ENCODE results near the gene SIX6. TPM values are rescaled to one million over a fixed set of nuclear protein-coding genes. Genes with fewer than 3 reads are reported as not detected.

Gene SIX6
- total RNA-seq, 5 donors from 2014 or later (not counting 1 experiment from before 2014, with no cell fraction given): not detected

DNA sequence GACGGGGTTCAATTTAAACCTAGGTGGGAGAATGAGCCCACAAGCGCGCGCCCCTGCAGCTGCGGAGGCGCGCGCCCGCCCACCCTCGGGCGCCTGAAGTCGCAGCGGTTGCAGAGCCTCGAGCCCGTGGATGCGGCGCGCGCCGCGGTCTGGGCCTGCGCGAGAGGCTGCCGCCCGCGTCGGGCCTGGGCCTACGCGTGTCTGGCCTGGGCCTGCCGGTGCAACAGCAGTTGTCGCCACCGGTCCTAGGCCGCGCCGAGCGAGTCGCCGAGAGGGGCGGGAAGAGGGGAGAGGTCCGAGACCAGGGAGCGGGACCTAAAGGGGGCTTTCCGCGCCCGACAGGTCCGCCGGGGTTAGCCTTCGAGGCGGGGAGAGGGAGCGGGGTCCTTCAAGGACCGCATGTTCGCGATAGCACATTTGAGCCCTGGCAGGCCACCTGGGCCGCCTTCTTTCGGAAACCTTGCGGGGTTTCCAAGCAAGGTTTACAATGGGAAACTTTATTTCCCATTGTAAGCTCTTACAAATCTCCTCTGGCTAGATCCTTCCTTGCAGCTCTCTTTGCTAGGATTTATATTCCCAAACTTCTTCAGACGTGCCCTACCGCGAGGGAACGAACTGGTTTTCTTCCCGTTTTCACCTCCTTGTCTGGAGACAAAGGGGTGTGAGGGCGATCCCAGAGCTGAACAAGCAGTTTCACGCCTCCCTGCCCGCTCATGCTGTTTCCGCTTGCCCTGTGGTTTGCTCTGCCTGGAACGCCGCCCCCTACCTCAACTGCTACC lies 6.8 kb downstream of the SIX6 start:
- peak overlapping the region in 2 of 3 donors; percentile 25 to 62 for H3K4me3 Mint-ChIP-seq
- Histone ChIP-seq H3K36me3 (ENCODE audit: control insufficient read depth in 2 of 2, extremely low read depth in 1 of 2, insufficient read depth in 1 of 2, low read length in 1 of 2) (no peaks in the 10 kb centered on the region), H3K9me3 (no peaks in the 10 kb centered on the region), H3K4me1 (ENCODE audit: control insufficient read depth in 1 of 2, extremely low read depth in 1 of 2, insufficient read depth in 2 of 2, low read length in 2 of 2) (peaks cover 3 to 20% of the 10 kb centered on the region in 2 experiments), H3K27ac (ENCODE audit: low read length) (no peak overlapping the region), H3K4me3 (ENCODE audit: control insufficient read depth in 1 of 2, extremely low read depth in 1 of 2, low read length in 1 of 2) (peak overlapping the region in 1 of 2 donors; percentile 61), H3K27me3 (replicated peaks in 1 of 2; ENCODE audit: control insufficient read depth in 2 of 2, extremely low read depth in 1 of 2, insufficient read depth in 2 of 2, low read length in 1 of 2) (peaks cover 22 to 39% of the 10 kb centered on the region in 2 experiments)
- H3K4me1 Mint-ChIP-seq: peaks cover 13 to 22% (median 16%) of the 10 kb centered on the region in 3 donors
- H3K27me3 Mint-ChIP-seq: peaks cover 58 to 59% of the 10 kb centered on the region in 2 donors
- POLR2A ChIA-PET: interaction anchor here in 1 of 2 donors (0.6 kb wide), 1 partner anchor 514 kb away, joined by 3 read pairs; no protein-coding TSS in a partner anchor
- ATAC-seq (replicated peaks in 1 of 4): peak in 1 of 4 experiments; percentile 13
- no peak for DNase-seq
- H3K9me3 Mint-ChIP-seq: peaks cover 0 to 2% (median 0%) of the 10 kb centered on the region in 3 donors
- no peaks in the 10 kb centered on the region for H3K36me3 Mint-ChIP-seq
- 8% methylated on average over 65 of the region's 66 CpGs for WGBS (ENCODE audit: insufficient coverage)
- H3K27ac Mint-ChIP-seq: no peak overlapping the region
- CTCF ChIA-PET: no interaction called here

DNA sequence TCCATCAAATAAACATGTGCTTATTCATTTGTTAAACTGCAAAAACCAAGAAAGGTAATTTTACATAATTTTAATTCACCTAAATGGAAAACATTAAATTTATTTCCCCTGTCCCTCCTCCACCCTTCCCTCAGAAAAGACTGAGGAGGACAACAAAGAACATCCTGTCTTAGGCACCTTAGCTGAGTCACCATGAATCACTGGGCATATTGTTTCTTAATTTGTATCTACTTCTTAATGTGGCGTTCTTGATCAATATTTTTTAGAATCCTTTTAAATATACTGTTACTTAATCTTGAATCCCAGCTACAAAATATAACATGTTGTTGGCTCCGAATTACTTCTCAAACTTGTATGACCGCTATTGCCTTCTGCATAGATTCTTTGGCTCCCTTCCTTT lies 23.5 kb downstream of the SIX6 start:
- WGBS (ENCODE audit: insufficient coverage): 50% methylated on average over 2 of the region's 3 CpGs

DNA sequence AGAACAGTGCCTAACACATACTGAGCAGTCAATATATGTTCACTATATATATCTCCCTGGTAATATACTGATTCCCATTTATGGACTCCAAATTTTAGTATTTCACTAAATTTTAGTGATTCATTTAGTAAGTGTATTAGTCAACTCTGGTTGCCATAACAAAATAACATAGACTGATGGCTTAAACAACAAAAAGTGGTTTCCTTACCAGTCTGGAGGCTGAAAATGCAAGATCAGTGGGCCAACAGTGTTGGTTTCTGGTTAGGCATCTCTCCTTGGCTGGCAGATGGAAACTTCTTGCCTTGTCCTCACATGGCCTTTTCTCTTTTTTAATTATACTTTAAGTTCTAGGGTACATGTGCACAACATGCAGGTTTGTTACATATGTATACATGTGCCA lies 28.7 kb downstream of the SIX6 start:
- H3K27ac Mint-ChIP-seq: no peak overlapping the region
- H3K36me3 Mint-ChIP-seq: no peaks in the 10 kb centered on the region
- Histone ChIP-seq H3K4me3 (ENCODE audit: control insufficient read depth in 1 of 2, extremely low read depth in 1 of 2, low read length in 1 of 2) (no peak overlapping the region), H3K4me1 (ENCODE audit: control insufficient read depth in 1 of 2, extremely low read depth in 1 of 2, insufficient read depth in 2 of 2, low read length in 2 of 2) (no peaks in the 10 kb centered on the region), H3K9me3 (no peaks in the 10 kb centered on the region), H3K27me3 (replicated peaks in 1 of 2; ENCODE audit: control insufficient read depth in 2 of 2, extremely low read depth in 1 of 2, insufficient read depth in 2 of 2, low read length in 1 of 2) (no peaks in the 10 kb centered on the region), H3K27ac (ENCODE audit: low read length) (no peak overlapping the region), H3K36me3 (ENCODE audit: control insufficient read depth in 2 of 2, extremely low read depth in 1 of 2, insufficient read depth in 1 of 2, low read length in 1 of 2) (no peaks in the 10 kb centered on the region)
- ATAC-seq (replicated peaks in 1 of 4): no peak
- ChIA-PET CTCF (no interaction called here), POLR2A (no interaction called here)
- H3K27me3 Mint-ChIP-seq: peaks cover 11 to 17% of the 10 kb centered on the region in 2 donors
- peaks cover 6 to 18% (median 12%) of the 10 kb centered on the region in 3 donors for H3K9me3 Mint-ChIP-seq
- no peak for DNase-seq
- H3K4me3 Mint-ChIP-seq: no peak overlapping the region
- no peaks in the 10 kb centered on the region for H3K4me1 Mint-ChIP-seq

More for the DNA sequence above, 23.5 kb downstream of the SIX6 start:
- H3K4me3 Mint-ChIP-seq: no peak overlapping the region
- Histone ChIP-seq H3K27me3 (replicated peaks in 1 of 2; ENCODE audit: control insufficient read depth in 2 of 2, extremely low read depth in 1 of 2, insufficient read depth in 2 of 2, low read length in 1 of 2) (peaks cover 0 to 11% of the 10 kb centered on the region in 2 experiments), H3K9me3 (no peaks in the 10 kb centered on the region), H3K36me3 (ENCODE audit: control insufficient read depth in 2 of 2, extremely low read depth in 1 of 2, insufficient read depth in 1 of 2, low read length in 1 of 2) (no peaks in the 10 kb centered on the region), H3K27ac (ENCODE audit: low read length) (no peak overlapping the region), H3K4me1 (ENCODE audit: control insufficient read depth in 1 of 2, extremely low read depth in 1 of 2, insufficient read depth in 2 of 2, low read length in 2 of 2) (no peaks in the 10 kb centered on the region), H3K4me3 (ENCODE audit: control insufficient read depth in 1 of 2, extremely low read depth in 1 of 2, low read length in 1 of 2) (no peak overlapping the region)
- no peak overlapping the region for H3K27ac Mint-ChIP-seq
- POLR2A ChIA-PET: interaction anchor here in 1 of 2 donors (0.5 kb wide), 1 partner anchor 19 kb away, joined by 5 read pairs; no protein-coding TSS in a partner anchor
- ATAC-seq (replicated peaks in 1 of 4) (no peak), DNase-seq (no peak)
- CTCF ChIA-PET: no interaction called here
- H3K36me3 Mint-ChIP-seq: no peaks in the 10 kb centered on the region
- H3K4me1 Mint-ChIP-seq: no peaks in the 10 kb centered on the region
- H3K9me3 Mint-ChIP-seq: peaks cover 2 to 6% (median 5%) of the 10 kb centered on the region in 3 donors
- H3K27me3 Mint-ChIP-seq: peaks cover 29 to 31% of the 10 kb centered on the region in 2 donors

DNA sequence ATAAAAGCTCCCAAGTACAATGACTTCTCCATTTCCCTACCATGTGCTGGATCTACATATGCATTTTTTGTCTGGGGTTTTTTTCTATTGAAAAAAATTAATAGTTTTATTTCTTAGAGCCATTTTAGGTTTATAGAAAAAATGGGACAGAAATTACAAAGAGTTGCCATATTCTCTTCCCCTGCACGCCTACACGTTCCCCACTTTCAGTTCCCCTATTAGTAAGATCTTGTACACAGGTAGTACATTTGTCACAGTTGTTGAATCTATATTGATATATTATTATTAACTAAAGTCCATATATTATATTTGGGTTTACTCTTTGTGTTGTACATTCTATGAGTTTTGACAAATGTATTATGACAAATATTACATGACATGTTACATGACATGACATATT lies 35.7 kb downstream of the SIX6 start:
- Histone ChIP-seq H3K27me3 (replicated peaks in 1 of 2; ENCODE audit: control insufficient read depth in 2 of 2, extremely low read depth in 1 of 2, insufficient read depth in 2 of 2, low read length in 1 of 2) (peaks cover 0 to 3% of the 10 kb centered on the region in 2 experiments), H3K9me3 (peaks cover 3% of the 10 kb centered on the region), H3K36me3 (ENCODE audit: control insufficient read depth in 2 of 2, extremely low read depth in 1 of 2, insufficient read depth in 1 of 2, low read length in 1 of 2) (no peaks in the 10 kb centered on the region), H3K27ac (ENCODE audit: low read length) (no peak overlapping the region), H3K4me3 (ENCODE audit: control insufficient read depth in 1 of 2, extremely low read depth in 1 of 2, low read length in 1 of 2) (no peak overlapping the region), H3K4me1 (ENCODE audit: control insufficient read depth in 1 of 2, extremely low read depth in 1 of 2, insufficient read depth in 2 of 2, low read length in 2 of 2) (no peaks in the 10 kb centered on the region)
- Mint-ChIP-seq H3K27me3 (peaks cover 22 to 32% of the 10 kb centered on the region in 2 donors), H3K36me3 (no peaks in the 10 kb centered on the region), H3K4me1 (no peaks in the 10 kb centered on the region), H3K27ac (no peak overlapping the region), H3K9me3 (peaks cover 6 to 32% (median 21%) of the 10 kb centered on the region in 3 donors), H3K4me3 (no peak overlapping the region)
- no peak for ATAC-seq (replicated peaks in 1 of 4)
- ChIA-PET POLR2A (no interaction called here), CTCF (no interaction called here)
- WGBS (ENCODE audit: insufficient coverage): no CpG with 5 or more reads among the region's 2 CpGs
- DNase-seq: no peak

DNA sequence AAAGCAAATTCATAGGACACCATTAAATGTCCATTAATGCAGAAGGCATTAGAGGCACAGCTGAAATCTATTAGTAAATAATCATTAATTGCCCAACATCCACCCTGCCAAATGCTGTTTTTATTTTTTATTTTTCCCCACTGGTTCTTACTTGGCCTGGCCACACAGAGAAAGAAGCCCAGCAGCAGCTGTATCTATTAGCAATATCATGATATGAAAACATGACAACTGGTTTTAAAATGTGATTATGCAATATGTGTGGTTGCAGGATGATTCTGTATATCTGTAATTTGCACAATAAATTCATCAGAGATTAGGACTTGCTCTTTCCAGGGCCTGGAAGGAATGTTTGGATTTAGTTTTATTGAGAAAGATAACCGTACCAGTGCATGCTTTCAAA lies 44.9 kb downstream of the SIX6 start:
- Histone ChIP-seq H3K27ac (ENCODE audit: low read length) (no peak overlapping the region), H3K4me3 (ENCODE audit: control insufficient read depth in 1 of 2, extremely low read depth in 1 of 2, low read length in 1 of 2) (no peak overlapping the region), H3K4me1 (ENCODE audit: control insufficient read depth in 1 of 2, extremely low read depth in 1 of 2, insufficient read depth in 2 of 2, low read length in 2 of 2) (no peaks in the 10 kb centered on the region), H3K27me3 (replicated peaks in 1 of 2; ENCODE audit: control insufficient read depth in 2 of 2, extremely low read depth in 1 of 2, insufficient read depth in 2 of 2, low read length in 1 of 2) (peaks cover 0 to 15% of the 10 kb centered on the region in 2 experiments), H3K36me3 (ENCODE audit: control insufficient read depth in 2 of 2, extremely low read depth in 1 of 2, insufficient read depth in 1 of 2, low read length in 1 of 2) (no peaks in the 10 kb centered on the region), H3K9me3 (no peaks in the 10 kb centered on the region)
- Mint-ChIP-seq H3K4me1 (no peaks in the 10 kb centered on the region), H3K27ac (no peak overlapping the region), H3K27me3 (peaks cover 32 to 45% of the 10 kb centered on the region in 2 donors), H3K4me3 (no peak overlapping the region), H3K36me3 (no peaks in the 10 kb centered on the region), H3K9me3 (peaks cover 0 to 2% (median 2%) of the 10 kb centered on the region in 3 donors)
- POLR2A ChIA-PET: no interaction called here
- DNase-seq (no peak), ATAC-seq (replicated peaks in 1 of 4) (no peak)
- CTCF ChIA-PET: no interaction called here
- WGBS (ENCODE audit: insufficient coverage): no CpG with 5 or more reads among the region's 1 CpG

DNA sequence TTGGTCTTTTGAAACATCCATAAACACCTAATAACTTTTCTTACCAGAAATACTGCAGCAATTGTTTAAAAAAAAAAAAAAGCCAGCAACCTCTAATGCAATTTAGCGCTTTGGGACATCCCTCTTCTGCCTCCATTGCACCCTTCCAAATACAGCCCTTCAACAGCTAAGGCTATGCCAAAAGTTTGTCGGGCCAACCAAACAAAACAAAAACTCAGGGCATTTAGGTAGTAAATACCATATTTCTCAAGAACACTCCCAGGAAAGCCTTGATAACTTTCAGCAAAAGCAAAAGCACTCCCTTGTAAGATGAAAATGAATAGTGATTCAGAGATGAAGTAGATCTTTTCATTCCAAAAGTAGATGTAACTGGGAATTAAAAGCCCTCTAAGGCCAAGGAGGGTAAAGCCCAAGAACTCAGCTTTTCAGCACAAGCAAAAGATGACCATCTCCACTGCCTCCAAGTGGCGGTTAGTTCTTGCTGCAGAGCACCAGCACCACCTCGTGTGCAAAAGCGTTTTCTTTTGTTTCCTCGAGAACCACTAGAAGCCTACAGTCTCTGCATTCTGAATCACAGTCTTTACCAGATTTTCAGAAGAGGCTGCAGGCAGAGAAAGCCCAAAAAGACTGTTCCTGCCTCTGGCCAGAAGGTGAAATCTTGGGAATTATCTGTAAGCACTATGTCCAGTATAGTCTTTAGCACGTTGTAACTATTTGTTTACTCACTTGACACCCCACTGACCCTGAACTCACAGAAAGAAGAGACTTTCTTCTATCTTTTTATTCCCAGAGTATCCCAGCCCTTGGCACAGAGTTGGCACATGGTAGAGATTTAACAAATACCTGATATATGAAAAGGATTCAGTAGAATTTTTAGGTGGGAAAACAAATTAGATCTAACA lies 53.1 kb downstream of the SIX6 start:
- Mint-ChIP-seq H3K27ac (no peak overlapping the region), H3K27me3 (peaks cover 3 to 11% of the 10 kb centered on the region in 2 donors), H3K36me3 (no peaks in the 10 kb centered on the region), H3K4me1 (no peaks in the 10 kb centered on the region), H3K4me3 (no peak overlapping the region), H3K9me3 (no peaks in the 10 kb centered on the region)
- peak in 7 of 35 experiments; percentile 1 to 33 (median 4) for DNase-seq
- WGBS (ENCODE audit: insufficient coverage): 24% methylated on average over 5 of the region's 7 CpGs
- peak in 1 of 4 experiments; percentile 43 for ATAC-seq (replicated peaks in 1 of 4)
- peaks cover 0 to 4% of the 10 kb centered on the region in 2 experiments for H3K27me3 ChIP-seq (replicated peaks in 1 of 2; ENCODE audit: control insufficient read depth in 2 of 2, extremely low read depth in 1 of 2, insufficient read depth in 2 of 2, low read length in 1 of 2)
- H3K4me1 ChIP-seq (ENCODE audit: control insufficient read depth in 1 of 2, extremely low read depth in 1 of 2, insufficient read depth in 2 of 2, low read length in 2 of 2): no peaks in the 10 kb centered on the region
- H3K4me3 ChIP-seq (ENCODE audit: control insufficient read depth in 1 of 2, extremely low read depth in 1 of 2, low read length in 1 of 2): no peak overlapping the region
- H3K27ac ChIP-seq (ENCODE audit: low read length): no peak overlapping the region
- POLR2A ChIA-PET: no interaction called here
- CTCF ChIA-PET: interaction anchor here in 1 of 2 donors (0.5 kb wide), 1 partner anchor 293 kb away, joined by 4 read pairs; no protein-coding TSS in a partner anchor
- no peaks in the 10 kb centered on the region for H3K36me3 ChIP-seq (ENCODE audit: control insufficient read depth in 2 of 2, extremely low read depth in 1 of 2, insufficient read depth in 1 of 2, low read length in 1 of 2)
- no peaks in the 10 kb centered on the region for H3K9me3 ChIP-seq
